ENCODE data around the gene NR1H4. TPM values are rescaled to one million over a fixed set of nuclear protein-coding genes. Genes with fewer than 3 reads are reported as not detected.

The NR1H4 gene
- total and polyA plus RNA-seq, 2 donors (not counting 1 experiment from before 2014, with no cell fraction given) = not detected

GRCh38 chr12:100576331-100577036 lies 102.8 kb downstream of the NR1H4 start:
- POLR2A ChIA-PET = no interaction called here
- Histone ChIP-seq H2AFZ (ENCODE audit: insufficient read depth, low read depth, low read length, poor library complexity, severe bottlenecking) (no peak overlapping the region), H3K27me3 (replicated peaks in 1 of 4; ENCODE audit: control extremely low read depth in 1 of 4, control insufficient read depth in 3 of 4, insufficient read depth in 4 of 4, low read length in 3 of 4) (peaks cover 0 to 12% (median 0%) of the 10 kb centered on the region in 4 experiments), H3K4me1 (ENCODE audit: control insufficient read depth in 2 of 2, insufficient read depth in 2 of 2, low read length in 2 of 2) (peaks cover 12 to 14% of the 10 kb centered on the region in 2 donors), H4K20me1 (ENCODE audit: control insufficient read depth, insufficient read depth, low read length, poor library complexity, severe bottlenecking) (no peaks in the 10 kb centered on the region), H3K4me2 (replicated peaks; ENCODE audit: low read depth, low read length, poor library complexity, severe bottlenecking) (no peak overlapping the region), H3K79me2 (ENCODE audit: control insufficient read depth, insufficient read depth, low read length) (no peaks in the 10 kb centered on the region), H3K4me3 (ENCODE audit: control extremely low read depth in 1 of 5, extremely low read depth in 1 of 5, insufficient read depth in 1 of 5, low read depth in 2 of 5, low read length in 4 of 5) (no peak overlapping the region), H3K36me3 (replicated peaks in 1 of 2; ENCODE audit: control extremely low read depth in 1 of 2, control insufficient read depth in 1 of 2, extremely low read depth in 1 of 2, insufficient read depth in 2 of 2, low read length in 1 of 2) (no peaks in the 10 kb centered on the region), H3K9me3 (ENCODE audit: control extremely low read depth in 1 of 3, control insufficient read depth in 2 of 3, insufficient read depth in 1 of 3, low read length in 2 of 3) (no peaks in the 10 kb centered on the region), H3K27ac (ENCODE audit: low read length in 2 of 2) (no peak overlapping the region), H3K9ac (ENCODE audit: low read length) (no peak overlapping the region)
- no peak overlapping the region for H3K27ac Mint-ChIP-seq
- peaks cover 13% of the 10 kb centered on the region for H3K27me3 Mint-ChIP-seq
- WGBS (ENCODE audit: insufficient coverage) = no CpG with 5 or more reads among the region's 3 CpGs
- TF ChIP-seq CTCF (IDR thresholded peaks at IDR 0.05) (no peak), EZH2 (IDR thresholded peaks at IDR 0.05; ENCODE audit: borderline replicate concordance, insufficient read depth, low read depth, low read length, poor library complexity, severe bottlenecking) (no peak)
- no peak for DNase-seq
- CTCF ChIA-PET = no interaction called here
- no peaks in the 10 kb centered on the region for H3K9me3 Mint-ChIP-seq (ENCODE audit: insufficient read depth)
- peaks cover 14% of the 10 kb centered on the region for H3K4me1 Mint-ChIP-seq
- intact Hi-C loops (cut with micrococcal nuclease) = no loop called here
- no peak overlapping the region for H3K4me3 Mint-ChIP-seq
- no peak for ATAC-seq (ENCODE audit: low read depth)

- 100% methylated on average over 1 of the region's 5 CpGs for WGBS (ENCODE audit: insufficient coverage)
- no peak overlapping the region for H3K27ac ChIP-seq (ENCODE audit: low read length in 2 of 2)
Observed at GRCh38 chr12:100578923-100579322, 105.3 kb downstream of the NR1H4 start.

More at GRCh38 chr12:100578923-100579322, 105.3 kb downstream of the NR1H4 start:
- H3K4me1 ChIP-seq (ENCODE audit: control insufficient read depth in 2 of 2, insufficient read depth in 2 of 2, low read length in 2 of 2) = peaks cover 6 to 7% of the 10 kb centered on the region in 2 donors
- intact Hi-C loops (cut with micrococcal nuclease) = no loop called here
- Mint-ChIP-seq H3K27me3 (peaks cover 10% of the 10 kb centered on the region), H3K4me3 (no peak overlapping the region), H3K27ac (no peak overlapping the region), H3K4me1 (peaks cover 9% of the 10 kb centered on the region), H3K9me3 (ENCODE audit: insufficient read depth) (peaks cover 3% of the 10 kb centered on the region)
- no peak overlapping the region for H3K9ac ChIP-seq (ENCODE audit: low read length)
- H3K4me2 ChIP-seq (replicated peaks; ENCODE audit: low read depth, low read length, poor library complexity, severe bottlenecking) = no peak overlapping the region
- no peaks in the 10 kb centered on the region for H3K79me2 ChIP-seq (ENCODE audit: control insufficient read depth, insufficient read depth, low read length)
- peaks cover 0 to 8% (median 1%) of the 10 kb centered on the region in 4 experiments for H3K27me3 ChIP-seq (replicated peaks in 1 of 4; ENCODE audit: control extremely low read depth in 1 of 4, control insufficient read depth in 3 of 4, insufficient read depth in 4 of 4, low read length in 3 of 4)
- no peaks in the 10 kb centered on the region for H4K20me1 ChIP-seq (ENCODE audit: control insufficient read depth, insufficient read depth, low read length, poor library complexity, severe bottlenecking)
- no peaks in the 10 kb centered on the region for H3K9me3 ChIP-seq (ENCODE audit: control extremely low read depth in 1 of 3, control insufficient read depth in 2 of 3, insufficient read depth in 1 of 3, low read length in 2 of 3)
- CTCF ChIA-PET = no interaction called here
- no peak overlapping the region for H2AFZ ChIP-seq (ENCODE audit: insufficient read depth, low read depth, low read length, poor library complexity, severe bottlenecking)
- POLR2A ChIA-PET = no interaction called here
- DNase-seq = no peak
- TF ChIP-seq CTCF (IDR thresholded peaks at IDR 0.05) (no peak), EZH2 (IDR thresholded peaks at IDR 0.05; ENCODE audit: borderline replicate concordance, insufficient read depth, low read depth, low read length, poor library complexity, severe bottlenecking) (no peak)
- H3K36me3 ChIP-seq (replicated peaks in 1 of 2; ENCODE audit: control extremely low read depth in 1 of 2, control insufficient read depth in 1 of 2, extremely low read depth in 1 of 2, insufficient read depth in 2 of 2, low read length in 1 of 2) = no peaks in the 10 kb centered on the region
- no peak overlapping the region for H3K4me3 ChIP-seq (ENCODE audit: control extremely low read depth in 1 of 5, extremely low read depth in 1 of 5, insufficient read depth in 1 of 5, low read depth in 2 of 5, low read length in 4 of 5)
- ATAC-seq (ENCODE audit: low read depth) = no peak
